Caco-2 (cell line): ENCODE data around the gene TTC7B. TPM values are rescaled to one million over a fixed set of nuclear protein-coding genes. Genes with fewer than 3 reads are reported as not detected.

Experiments used
- BruUV-seq: library from RNA; stranded (reverse); fragments of 400-500 nt; replicated peaks from 2 replicates; lab custom pipeline; 2021; lab: Mats Ljungman, UMichigan
- CTCF ChIA-PET: fragments of 300-600 bp; sonication (Branson Sonifier 250); formaldehyde crosslinking; loops from one replicate; lab custom pipeline; 2022; ENCODE audit warnings: antibody characterized with exemption; lab: Charles Lee
- POLR2A ChIA-PET: fragments of 300-600 bp; sonication (Branson Sonifier 250); formaldehyde crosslinking; loops from one replicate; lab custom pipeline; 2022; ENCODE audit warnings: antibody characterized with exemption; lab: Charles Lee
- DNase-seq, 2 experiments: peaks; one replicate each; pipeline versions ENCODE4 v3.0.0 to v3.0.0-alpha.2; 2020 to 2022
- H3K27me3 ChIP-seq: replicated peaks from 2 replicates; pipeline ENCODE4 v1.6.0; 2011; ENCODE audit warnings: low read length; ENCODE audit not compliant: control insufficient read depth, insufficient read depth
- H3K36me3 ChIP-seq: 2 replicates; pipeline ENCODE4 v1.5.1; 2011; ENCODE audit warnings: low read length; ENCODE audit not compliant: control insufficient read depth, insufficient read depth
- H3K4me1 ChIP-seq: fragments of 250-450 bp; sonication (Bioruptor Pico); 2 replicates; pipeline ENCODE4 v1.5.1; 2020; ENCODE audit warnings: mild to moderate bottlenecking
- H3K4me3 ChIP-seq: 2 replicates; pipeline ENCODE4 v1.5.1; 2011; ENCODE audit warnings: low read depth, mild to moderate bottlenecking, control low read depth, low read length
- H3K9me3 ChIP-seq: fragments of 250-450 bp; sonication (Bioruptor Pico); 2 replicates; pipeline ENCODE4 v1.5.1; 2020; ENCODE audit warnings: mild to moderate bottlenecking, moderate library complexity
- H3K27ac Mint-ChIP-seq: one replicate; pipeline ENCODE4 v1.8.0; 2022; ENCODE audit warnings: mixed read lengths; ENCODE audit not compliant: unreplicated experiment
- H3K27me3 Mint-ChIP-seq: one replicate; pipeline ENCODE4 v1.8.0; 2022; ENCODE audit warnings: mixed read lengths; ENCODE audit not compliant: insufficient read depth, unreplicated experiment
- H3K36me3 Mint-ChIP-seq: one replicate; pipeline ENCODE4 v1.8.0; 2022; ENCODE audit warnings: mild to moderate bottlenecking, mixed read lengths; ENCODE audit not compliant: insufficient read depth, unreplicated experiment
- H3K4me1 Mint-ChIP-seq: one replicate; pipeline ENCODE4 v1.8.0; 2022; ENCODE audit warnings: low read depth, mixed read lengths; ENCODE audit not compliant: unreplicated experiment
- H3K4me3 Mint-ChIP-seq: one replicate; pipeline ENCODE4 v1.8.0; 2022; ENCODE audit warnings: mild to moderate bottlenecking, moderate library complexity, mixed read lengths; ENCODE audit not compliant: unreplicated experiment
- H3K9me3 Mint-ChIP-seq: one replicate; pipeline ENCODE4 v1.8.0; 2022; ENCODE audit warnings: mixed read lengths; ENCODE audit not compliant: unreplicated experiment
- CTCF ChIP-seq, 2 experiments: fragments of 200-600 bp in 1 of 2; IDR thresholded peaks; 1 replicate in 1 of 2; 2 replicates in 1 of 2; pipeline versions ENCODE4 v1.5.1 to v1.8.0; 2011 to 2022; ENCODE audit warnings: antibody characterized with exemption in 1 of 2, control low read depth in 1 of 2, inconsistent platforms in 1 of 2, low read depth in 1 of 2, low read length in 1 of 2, mild to moderate bottlenecking in 1 of 2, moderate library complexity in 1 of 2; ENCODE audit not compliant: insufficient read depth in 1 of 2, severe bottlenecking in 1 of 2, unreplicated experiment in 1 of 2
- intact Hi-C: fragments of 100-400 bp; cut with micrococcal nuclease; formaldehyde crosslinking; loops from one replicate; pipeline ENCODE4 v1.10.0; 2022; ENCODE audit not compliant: unreplicated experiment
- total RNA-seq: library from RNA; stranded (reverse); gene quantifications from 2 replicates; pipeline ENCODE4 v1.2.3, GENCODE V29; 2022

Gene TTC7B
- total RNA-seq, 1 experiment from 2014 or later, result 28.5 TPM

GRCh38 chr14:90836692-90837063 lies 20.4 kb upstream of the TTC7B start:
- POLR2A ChIA-PET, result no interaction called here
- intact Hi-C loops, result no loop called here
- H3K4me3 ChIP-seq, result no peak overlapping the region
- H3K36me3 ChIP-seq, result no peaks in the 10 kb centered on the region
- DNase-seq, result no peak
- Mint-ChIP-seq H3K36me3 (no peaks in the 10 kb centered on the region), H3K27me3 (peaks cover 2% of the 10 kb centered on the region), H3K9me3 (no peaks in the 10 kb centered on the region), H3K4me1 (no peaks in the 10 kb centered on the region), H3K27ac (no peak overlapping the region), H3K4me3 (no peak overlapping the region)
- no TSS peak for BruUV-seq
- no peaks in the 10 kb centered on the region for H3K4me1 ChIP-seq
- CTCF ChIA-PET, result no interaction called here
- H3K27me3 ChIP-seq, result no peaks in the 10 kb centered on the region
- TF ChIP-seq CTCF (IDR thresholded peaks at IDR 0.05; ENCODE audit: insufficient read depth in 1 of 2, low read depth in 1 of 2, low read length in 1 of 2, severe bottlenecking in 1 of 2, unreplicated experiment in 1 of 2), result no peak
- no peaks in the 10 kb centered on the region for H3K9me3 ChIP-seq

DNA sequence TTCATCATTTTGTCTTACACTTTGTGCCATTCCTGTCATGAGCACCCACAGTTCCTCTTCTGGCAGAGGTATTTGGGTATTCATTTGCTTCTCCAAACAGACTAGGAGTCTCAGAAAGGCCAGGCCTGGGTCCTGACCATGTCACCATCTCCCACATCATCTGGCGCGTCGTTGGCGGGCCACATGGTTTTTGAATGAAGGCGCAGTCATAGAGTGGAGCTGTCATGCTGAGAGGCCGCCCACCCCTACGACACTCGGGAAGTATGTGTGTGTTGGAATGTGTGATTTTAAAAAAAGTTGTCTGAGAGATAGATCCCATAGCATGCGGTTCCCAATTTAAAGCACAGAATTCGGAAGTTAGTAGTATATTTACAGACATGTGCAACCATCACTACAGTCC lies 15.6 kb upstream of the TTC7B start:
- peaks cover 10% of the 10 kb centered on the region for H3K36me3 Mint-ChIP-seq
- H3K9me3 Mint-ChIP-seq, result no peaks in the 10 kb centered on the region
- Histone ChIP-seq H3K9me3 (no peaks in the 10 kb centered on the region), H3K4me3 (no peak overlapping the region), H3K4me1 (peaks cover 4% of the 10 kb centered on the region; the same call in 1 of the 2 replicates), H3K36me3 (no peaks in the 10 kb centered on the region), H3K27me3 (no peaks in the 10 kb centered on the region)
- H3K4me1 Mint-ChIP-seq, result no peaks in the 10 kb centered on the region
- no peak for TF ChIP-seq CTCF (IDR thresholded peaks at IDR 0.05; ENCODE audit: insufficient read depth in 1 of 2, low read depth in 1 of 2, low read length in 1 of 2, severe bottlenecking in 1 of 2, unreplicated experiment in 1 of 2)
- intact Hi-C loops, result no loop called here
- peaks cover 3% of the 10 kb centered on the region for H3K27me3 Mint-ChIP-seq
- no peak for DNase-seq
- H3K27ac Mint-ChIP-seq, result no peak overlapping the region
- BruUV-seq, result no TSS peak
- POLR2A ChIA-PET, result no interaction called here
- H3K4me3 Mint-ChIP-seq, result no peak overlapping the region
- CTCF ChIA-PET, result no interaction called here

DNA sequence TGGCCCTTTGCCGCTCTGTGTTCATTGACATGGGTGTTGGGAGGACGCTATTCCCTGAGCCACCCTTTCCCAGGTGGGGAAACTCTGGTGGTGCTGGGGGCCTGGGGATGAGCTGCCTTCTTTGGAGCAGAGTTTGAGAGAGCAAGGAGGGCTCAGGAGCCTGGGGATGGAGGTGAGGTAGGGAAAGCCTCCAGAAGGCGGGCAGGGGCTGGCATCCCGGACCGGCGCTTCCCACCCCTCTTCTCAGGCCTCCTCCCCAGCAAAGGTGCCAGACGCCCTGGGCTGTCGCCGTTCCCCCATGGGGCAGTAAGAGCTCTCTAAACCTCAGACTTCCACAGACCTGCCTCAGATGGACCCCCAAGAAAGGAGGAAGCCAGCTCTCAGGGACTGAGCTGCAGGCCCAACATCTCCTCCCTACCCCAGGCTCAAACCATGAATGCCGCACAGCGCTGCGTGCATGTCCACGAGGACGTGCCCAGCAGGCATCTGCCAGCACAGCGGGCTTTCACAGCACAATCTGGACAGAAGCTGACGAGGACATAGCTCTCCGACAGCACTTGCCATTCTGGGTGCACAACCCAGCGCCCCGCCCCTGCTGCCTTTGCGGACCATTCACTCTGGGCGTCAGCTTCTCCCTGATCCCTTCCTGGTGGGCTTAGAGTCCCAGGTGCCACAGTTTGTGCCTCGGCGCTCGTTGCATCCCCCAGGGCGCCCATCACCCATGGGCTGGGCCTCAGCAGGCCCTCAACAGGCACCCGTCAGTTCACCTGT lies 14.9 kb upstream of the TTC7B start:
- no peak overlapping the region for H3K4me3 ChIP-seq
- Mint-ChIP-seq H3K4me3 (no peak overlapping the region), H3K27ac (no peak overlapping the region), H3K4me1 (no peaks in the 10 kb centered on the region), H3K36me3 (peaks cover 11% of the 10 kb centered on the region), H3K27me3 (peaks cover 3% of the 10 kb centered on the region), H3K9me3 (no peaks in the 10 kb centered on the region)
- H3K4me1 ChIP-seq, result peaks cover 4% of the 10 kb centered on the region; the same call in 1 of the 2 replicates
- no peaks in the 10 kb centered on the region for H3K9me3 ChIP-seq
- H3K36me3 ChIP-seq, result no peaks in the 10 kb centered on the region
- BruUV-seq, result no TSS peak
- ChIA-PET POLR2A (no interaction called here), CTCF (no interaction called here)
- no peak for TF ChIP-seq CTCF (IDR thresholded peaks at IDR 0.05; ENCODE audit: insufficient read depth in 1 of 2, low read depth in 1 of 2, low read length in 1 of 2, severe bottlenecking in 1 of 2, unreplicated experiment in 1 of 2)
- intact Hi-C loops, result no loop called here
- DNase-seq, result no peak
- no peaks in the 10 kb centered on the region for H3K27me3 ChIP-seq
